Type B pancreatic cell (in vitro differentiated cells): ENCODE results near the gene NAPEPLD. TPM values are rescaled to one million over a fixed set of nuclear protein-coding genes. Genes with fewer than 3 reads are reported as not detected.

Experiments used
- DNase-seq: peaks from one replicate; pipeline ENCODE4 v3.0.0; 2021; ENCODE audit warnings: mixed read lengths; ENCODE audit not compliant: unreplicated experiment; ENCODE audit errors: extremely low spot score
- H3K27ac Mint-ChIP-seq: 2 replicates; pipeline ENCODE4 v1.8.0; 2021; ENCODE audit warnings: mild to moderate bottlenecking, mixed read lengths
- H3K27me3 Mint-ChIP-seq: 2 replicates; pipeline ENCODE4 v1.8.0; 2021; ENCODE audit warnings: mixed read lengths
- H3K36me3 Mint-ChIP-seq: 2 replicates; pipeline ENCODE4 v1.8.0; 2021; ENCODE audit warnings: mixed read lengths
- H3K4me1 Mint-ChIP-seq: one replicate; pipeline ENCODE4 v1.8.0; 2021; ENCODE audit warnings: mixed read lengths; ENCODE audit not compliant: unreplicated experiment
- H3K4me3 Mint-ChIP-seq: 2 replicates; pipeline ENCODE4 v1.8.0; 2021; ENCODE audit warnings: mild to moderate bottlenecking, mixed read lengths
- H3K9me3 Mint-ChIP-seq: 2 replicates; pipeline ENCODE4 v1.8.0; 2021; ENCODE audit warnings: mixed read lengths
- CTCF ChIP-seq: fragments of 200-600 bp; sonication (generic); conservative IDR thresholded peaks from 2 replicates; pipeline ENCODE4 v1.5.0; 2021; ENCODE audit warnings: antibody characterized with exemption, mild to moderate bottlenecking
- total RNA-seq: library from RNA; stranded (reverse); gene quantifications from 2 replicates; pipeline ENCODE4 v1.2.1, GENCODE V29; 2021; ENCODE audit warnings: low replicate concordance

NAPEPLD gene
- total RNA-seq, 1 donor from 2014 or later, result 17.0 TPM

GRCh38 chr7:103134836-103135554 is 13.9 kb downstream of the NAPEPLD start:
- Mint-ChIP-seq H3K36me3 (peaks cover 4% of the 10 kb centered on the region), H3K27ac (peak overlapping the region; percentile 59), H3K4me1 (peaks cover 24% of the 10 kb centered on the region)

GRCh38 chr7:103132995-103133688 is 15.8 kb downstream of the NAPEPLD start:
- TF ChIP-seq CTCF, result no peak
- Mint-ChIP-seq H3K4me3 (no peak overlapping the region), H3K36me3 (peaks cover 11% of the 10 kb centered on the region), H3K9me3 (no peaks in the 10 kb centered on the region), H3K4me1 (peaks cover 22% of the 10 kb centered on the region), H3K27ac (peak overlapping the region; percentile 57), H3K27me3 (no peaks in the 10 kb centered on the region)
- no peak for DNase-seq

More at GRCh38 chr7:103134836-103135554, 13.9 kb downstream of the NAPEPLD start:
- DNase-seq, result no peak
- no peaks in the 10 kb centered on the region for H3K9me3 Mint-ChIP-seq
- no peak for TF ChIP-seq CTCF
- H3K27me3 Mint-ChIP-seq, result no peaks in the 10 kb centered on the region
- H3K4me3 Mint-ChIP-seq, result no peak overlapping the region

GRCh38 chr7:103130901-103131624 is 17.8 kb downstream of the NAPEPLD start:
- DNase-seq, result no peak
- no peak overlapping the region for H3K27ac Mint-ChIP-seq
- peaks cover 22% of the 10 kb centered on the region for H3K4me1 Mint-ChIP-seq
- H3K36me3 Mint-ChIP-seq, result peaks cover 23% of the 10 kb centered on the region
- peak overlapping the region; percentile 8 for H3K4me3 Mint-ChIP-seq
- no peaks in the 10 kb centered on the region for H3K9me3 Mint-ChIP-seq
- no peaks in the 10 kb centered on the region for H3K27me3 Mint-ChIP-seq
- TF ChIP-seq CTCF, result no peak

GRCh38 chr7:103129702-103130549 is 19.0 kb downstream of the NAPEPLD start:
- Mint-ChIP-seq H3K4me3 (no peak overlapping the region), H3K9me3 (no peaks in the 10 kb centered on the region), H3K27me3 (no peaks in the 10 kb centered on the region), H3K4me1 (peaks cover 16% of the 10 kb centered on the region), H3K27ac (peak overlapping the region; percentile 76), H3K36me3 (peaks cover 22% of the 10 kb centered on the region)
- no peak for DNase-seq
- no peak for TF ChIP-seq CTCF

- Mint-ChIP-seq H3K9me3 (no peaks in the 10 kb centered on the region), H3K27ac (no peak overlapping the region), H3K36me3 (peaks cover 26% of the 10 kb centered on the region), H3K4me1 (peaks cover 6% of the 10 kb centered on the region), H3K4me3 (no peak overlapping the region), H3K27me3 (no peaks in the 10 kb centered on the region)
- TF ChIP-seq CTCF, result no peak
- no peak for DNase-seq
Measured at GRCh38 chr7:103127006-103127405, 21.9 kb downstream of the NAPEPLD start.
